ENCODE measurements around the gene GDAP1L1. TPM values are rescaled to one million over a fixed set of nuclear protein-coding genes. Genes with fewer than 3 reads are reported as not detected.

The GDAP1L1 gene
- total RNA-seq, 4 donors from 2014 or later: not detected

- H3K4me1 ChIP-seq: no peaks in the 10 kb centered on the region
- no peak for TF ChIP-seq CTCF (IDR thresholded peaks at IDR 0.05)
- TF ChIP-seq EP300 (IDR thresholded peaks at IDR 0.05; ENCODE audit: low read depth): no peak
- no peak for TF ChIP-seq POLR2A (IDR thresholded peaks at IDR 0.05)
- TF ChIP-seq POLR2AphosphoS5 (IDR thresholded peaks at IDR 0.05): no peak
- no peak overlapping the region for H3K4me3 ChIP-seq
- intact Hi-C loops (cut with DNase I; ENCODE audit: low total_unique reads): no loop called here
- no peak overlapping the region for H3K27ac ChIP-seq
- in situ Hi-C loops (cut with MboI; ENCODE audit: low pct_ligation_motif_present in 1 of 4, low pct_unique_long_range_greater_than_20kb in 1 of 4, low sequenced_read_pairs in 3 of 4): no loop called here
- H3K9me3 ChIP-seq: no peaks in the 10 kb centered on the region
- no peak for DNase-seq
- H3K36me3 ChIP-seq: no peaks in the 10 kb centered on the region
- 80 to 92% methylated on average over 9 to 10 of the region's 10 CpGs for WGBS, 2 donors (ENCODE audit: low coverage in 1 of 2)
- H3K27me3 ChIP-seq: no peaks in the 10 kb centered on the region
Measured at GRCh38 chr20:44273231-44274215, 26.4 kb downstream of the GDAP1L1 start.

GRCh38 chr20:44274303-44275017 lies 27.4 kb downstream of the GDAP1L1 start:
- Histone ChIP-seq H3K27ac (no peak overlapping the region), H3K4me1 (no peaks in the 10 kb centered on the region), H3K27me3 (no peaks in the 10 kb centered on the region), H3K4me3 (no peak overlapping the region), H3K9me3 (no peaks in the 10 kb centered on the region), H3K36me3 (no peaks in the 10 kb centered on the region)
- in situ Hi-C loops (cut with MboI; ENCODE audit: low pct_ligation_motif_present in 1 of 4, low pct_unique_long_range_greater_than_20kb in 1 of 4, low sequenced_read_pairs in 3 of 4): no loop called here
- intact Hi-C loops (cut with DNase I; ENCODE audit: low total_unique reads): no loop called here
- no peak for DNase-seq
- TF ChIP-seq EP300 (IDR thresholded peaks at IDR 0.05; ENCODE audit: low read depth) (no peak), POLR2AphosphoS5 (IDR thresholded peaks at IDR 0.05) (no peak), POLR2A (IDR thresholded peaks at IDR 0.05) (no peak), CTCF (IDR thresholded peaks at IDR 0.05) (no peak)
- WGBS, 2 donors (ENCODE audit: low coverage in 1 of 2): 87 to 89% methylated on average over 1 to 11 of the region's 11 CpGs

- Histone ChIP-seq H3K9me3 (no peaks in the 10 kb centered on the region), H3K27ac (no peak overlapping the region), H3K27me3 (no peaks in the 10 kb centered on the region), H3K36me3 (no peaks in the 10 kb centered on the region), H3K4me1 (no peaks in the 10 kb centered on the region), H3K4me3 (no peak overlapping the region)
- 86 to 89% methylated on average over 9 to 11 of the region's 11 CpGs for WGBS, 2 donors (ENCODE audit: low coverage in 1 of 2)
- no peak for DNase-seq
- in situ Hi-C loops (cut with MboI; ENCODE audit: low pct_ligation_motif_present in 1 of 4, low pct_unique_long_range_greater_than_20kb in 1 of 4, low sequenced_read_pairs in 3 of 4) (no loop called here), intact Hi-C loops (cut with DNase I; ENCODE audit: low total_unique reads) (no loop called here)
- no peak for TF ChIP-seq POLR2A (IDR thresholded peaks at IDR 0.05)
- TF ChIP-seq EP300 (IDR thresholded peaks at IDR 0.05; ENCODE audit: low read depth): no peak
- TF ChIP-seq POLR2AphosphoS5 (IDR thresholded peaks at IDR 0.05): no peak
- no peak for TF ChIP-seq CTCF (IDR thresholded peaks at IDR 0.05)
Measured at GRCh38 chr20:44279228-44279627, 32.1 kb downstream of the GDAP1L1 start.

- WGBS, 2 donors (ENCODE audit: low coverage in 1 of 2): 80 to 94% methylated on average over 2 of the region's 2 CpGs
- Histone ChIP-seq H3K4me3 (no peak overlapping the region), H3K36me3 (no peaks in the 10 kb centered on the region), H3K27me3 (no peaks in the 10 kb centered on the region), H3K9me3 (no peaks in the 10 kb centered on the region), H3K4me1 (no peaks in the 10 kb centered on the region), H3K27ac (no peak overlapping the region)
- intact Hi-C loops (cut with DNase I; ENCODE audit: low total_unique reads): no loop called here
- in situ Hi-C loops (cut with MboI; ENCODE audit: low pct_ligation_motif_present in 1 of 4, low pct_unique_long_range_greater_than_20kb in 1 of 4, low sequenced_read_pairs in 3 of 4): no loop called here
- no peak for DNase-seq
- no peak for TF ChIP-seq POLR2A (IDR thresholded peaks at IDR 0.05)
- TF ChIP-seq CTCF (IDR thresholded peaks at IDR 0.05): no peak
- TF ChIP-seq POLR2AphosphoS5 (IDR thresholded peaks at IDR 0.05): no peak
- TF ChIP-seq EP300 (IDR thresholded peaks at IDR 0.05; ENCODE audit: low read depth): no peak
Measured at GRCh38 chr20:44280387-44280786, 33.3 kb downstream of the GDAP1L1 start.

Measured in transverse colon (tissue), 4 donors.